ENCODE data around the gene GAA.
"Not testable (repeated sequence)": the region's sequence is repeated elsewhere in the genome, so short reads cannot be mapped to it uniquely, and the experiment has no call there.

GAA gene

DNA sequence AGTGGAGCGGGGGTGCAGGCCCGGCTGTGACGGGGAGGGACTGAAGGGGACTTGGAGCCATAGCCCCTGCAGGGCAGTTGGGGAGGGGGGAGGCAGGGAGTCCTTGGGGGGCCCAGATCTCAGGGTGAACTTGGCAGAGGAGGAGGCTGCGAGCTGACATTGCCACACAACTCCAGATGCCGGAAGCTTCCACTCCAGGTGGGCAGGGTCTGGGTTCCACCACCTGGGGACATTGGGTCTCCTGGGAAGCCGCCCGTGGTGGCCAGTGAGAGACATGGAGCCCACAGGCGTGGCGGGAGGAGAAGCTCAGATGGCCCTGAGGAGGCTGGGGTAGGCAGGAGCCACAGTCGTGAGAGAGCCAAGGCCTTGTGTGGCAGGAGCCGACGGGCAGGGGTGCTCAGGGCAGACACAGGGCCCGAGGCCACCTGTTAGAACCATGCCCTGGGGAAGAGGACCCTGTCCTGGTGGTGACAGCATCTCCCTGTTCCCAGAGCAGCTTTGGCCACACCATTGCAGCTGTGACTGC lies 18.2 kb upstream of the GAA start:
- no peak for DNase-seq (ENCODE audit: low read depth)

GRCh38 chr17:80084773-80085172 lies 16.6 kb upstream of the GAA start:
- no peak for DNase-seq (ENCODE audit: low read depth)

GRCh38 chr17:80086081-80086480 lies 15.3 kb upstream of the GAA start:
- no peak for DNase-seq (ENCODE audit: low read depth)

DNA sequence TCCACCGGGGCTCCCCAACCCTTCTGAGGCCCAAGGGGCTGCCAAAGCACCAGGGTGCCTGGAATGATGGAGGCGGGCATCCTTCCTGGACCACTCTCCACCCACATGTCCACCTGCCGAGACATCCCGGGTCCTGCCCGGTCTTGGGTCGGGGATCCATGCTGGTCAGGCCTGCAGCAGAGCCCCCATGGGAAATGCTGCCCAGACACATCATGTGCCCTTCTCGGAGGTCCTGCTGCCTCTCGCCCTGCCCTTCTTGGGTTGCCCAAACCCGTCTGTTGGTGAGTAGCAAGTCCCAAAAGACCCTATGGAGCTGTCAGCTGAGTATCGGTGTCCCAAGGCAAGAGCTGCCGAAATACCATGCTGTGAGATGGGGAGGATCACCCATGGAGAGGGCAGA lies 14.8 kb upstream of the GAA start:
- DNase-seq (ENCODE audit: low read depth) = no peak

GRCh38 chr17:80087346-80088265 lies 13.8 kb upstream of the GAA start:
- no peak for DNase-seq (ENCODE audit: low read depth)

GRCh38 chr17:80089762-80090161 lies 11.6 kb upstream of the GAA start:
- no peak for DNase-seq (ENCODE audit: low read depth)

DNA sequence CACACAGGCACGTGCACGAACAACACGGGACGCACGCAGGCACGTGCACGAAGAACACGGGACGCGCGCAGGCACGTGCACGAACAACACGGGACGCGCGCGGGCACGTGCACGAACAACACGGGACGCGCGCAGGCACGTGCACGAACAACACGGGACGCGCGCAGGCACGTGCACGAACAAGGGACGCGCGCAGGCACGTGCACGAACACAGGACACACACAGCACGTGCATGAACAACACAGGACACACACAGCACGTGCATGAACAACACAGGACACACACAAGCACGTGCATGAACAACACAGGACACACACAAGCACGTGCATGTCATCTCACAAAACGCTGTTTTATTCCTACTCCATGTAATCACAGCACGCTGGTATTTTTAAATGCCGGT lies 11.2 kb upstream of the GAA start:
- not testable (repeated sequence) for DNase-seq (ENCODE audit: low read depth)

- DNase-seq (ENCODE audit: low read depth) = no peak
Measured at GRCh38 chr17:80091376-80091775, 10.0 kb upstream of the GAA start.

DNA sequence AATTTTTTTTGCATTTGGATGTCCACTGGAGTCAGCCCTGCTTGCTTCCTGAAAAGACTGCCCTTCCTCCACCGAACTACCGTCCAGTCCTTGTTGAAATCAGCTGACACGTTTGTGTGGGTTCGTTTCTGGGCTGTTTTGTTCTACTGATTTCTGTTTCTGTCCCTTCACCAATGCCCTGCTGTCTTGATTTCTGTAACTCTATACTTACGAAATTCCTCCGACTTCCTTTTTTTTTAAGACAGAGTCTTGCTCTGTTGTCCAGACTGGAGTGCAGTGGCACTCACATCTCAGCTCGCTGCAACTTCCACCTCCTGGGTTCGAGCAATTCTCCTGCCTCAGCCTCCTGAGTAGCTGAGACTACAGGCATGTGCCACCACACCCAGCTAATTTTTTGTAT lies 8.4 kb upstream of the GAA start:
- DNase-seq (ENCODE audit: low read depth) = no peak

GRCh38 chr17:80095038-80095843 lies 6.1 kb upstream of the GAA start:
- DNase-seq (ENCODE audit: low read depth) = no peak

GRCh38 chr17:80095844-80096475 lies 5.4 kb upstream of the GAA start:
- no peak for DNase-seq (ENCODE audit: low read depth)

DNA sequence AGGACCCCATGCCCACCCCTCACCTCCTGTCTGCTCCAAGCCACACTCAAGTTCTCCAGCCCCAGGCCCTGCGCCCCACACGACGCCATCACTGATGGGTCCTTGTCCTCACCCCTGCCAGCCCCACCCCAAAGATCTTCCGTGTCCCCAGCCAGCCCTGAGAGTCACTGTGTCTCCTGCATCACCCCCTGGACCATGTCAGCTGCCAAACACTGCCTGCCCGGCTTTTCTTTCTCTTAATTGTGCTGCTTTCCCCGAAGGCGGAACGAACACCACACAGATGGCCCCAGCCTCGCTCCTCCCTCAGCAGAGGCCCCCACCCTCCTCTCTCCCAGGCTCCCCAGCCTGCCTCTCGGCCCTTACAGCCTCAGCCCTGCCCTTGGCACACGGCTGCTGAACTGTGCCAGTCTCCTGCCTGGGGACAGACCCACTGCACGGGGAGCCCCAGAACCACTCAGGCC lies 4.8 kb upstream of the GAA start:
- no peak for DNase-seq (ENCODE audit: low read depth)

DNA sequence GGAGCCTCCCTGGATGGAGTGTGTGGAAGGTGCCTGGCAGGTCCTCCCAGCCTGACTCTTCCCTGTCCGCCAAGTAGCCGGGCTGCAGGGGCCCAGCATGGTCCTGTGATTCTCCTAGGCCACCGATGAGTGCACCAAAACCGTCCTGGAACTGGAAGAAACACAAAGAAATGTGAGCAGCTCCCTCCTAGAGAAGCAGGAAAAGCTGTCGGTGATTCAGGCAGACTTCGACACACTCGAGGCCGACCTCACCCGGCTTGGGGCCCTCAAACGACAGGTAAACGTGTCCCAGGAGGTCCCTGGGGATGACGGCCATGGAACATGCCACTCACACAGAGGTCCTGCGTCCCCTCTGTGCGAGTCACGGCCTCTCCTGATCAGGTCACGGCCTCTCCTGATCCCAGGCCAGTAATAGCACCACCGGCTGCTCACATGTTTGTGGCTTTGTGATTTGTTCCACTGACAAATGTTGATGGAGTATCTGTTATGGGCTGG lies 4.2 kb upstream of the GAA start:
- DNase-seq (ENCODE audit: low read depth) = no peak

DNA sequence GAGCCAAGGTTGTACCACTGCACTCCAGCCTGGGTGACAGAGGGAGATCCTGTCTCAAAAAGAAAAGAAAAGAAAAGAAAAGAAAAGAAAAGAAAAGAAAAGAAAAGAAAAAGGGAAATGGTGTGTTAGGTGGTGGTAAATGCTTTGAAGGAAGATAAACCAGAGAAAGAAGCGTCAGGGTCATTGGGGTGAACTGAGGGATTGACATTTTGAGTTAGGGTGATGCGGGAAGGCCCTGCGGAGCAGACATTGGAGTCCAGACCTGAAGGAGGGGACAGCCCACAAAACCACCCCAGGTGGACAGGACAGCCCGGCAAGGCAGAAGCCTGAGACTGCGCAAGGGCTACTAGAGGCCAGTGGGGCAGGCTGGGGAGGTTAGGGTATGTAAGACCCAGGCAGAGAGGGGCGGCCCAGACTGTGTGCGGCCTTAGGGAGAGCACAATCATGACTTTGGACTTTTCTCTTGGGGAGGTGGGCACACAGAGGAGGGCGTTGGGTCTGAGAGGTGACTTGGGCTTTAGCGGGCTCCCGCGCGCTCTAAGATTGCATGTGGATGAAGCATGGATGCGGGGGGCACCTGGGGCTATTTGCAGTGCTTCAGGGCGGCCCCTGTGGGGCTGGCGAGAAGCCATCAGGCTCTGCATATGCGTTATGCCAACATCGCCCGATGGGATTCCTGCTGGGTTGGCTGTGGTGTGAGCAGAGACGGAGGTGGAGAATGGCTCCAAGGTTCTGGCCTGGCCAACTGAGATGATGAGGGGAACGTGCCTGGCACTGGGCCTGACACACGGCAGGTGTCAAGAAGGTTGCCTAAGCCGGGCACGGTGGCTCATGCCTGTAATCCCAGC lies 3.3 kb upstream of the GAA start:
- DNase-seq (ENCODE audit: low read depth) = no peak

DNA sequence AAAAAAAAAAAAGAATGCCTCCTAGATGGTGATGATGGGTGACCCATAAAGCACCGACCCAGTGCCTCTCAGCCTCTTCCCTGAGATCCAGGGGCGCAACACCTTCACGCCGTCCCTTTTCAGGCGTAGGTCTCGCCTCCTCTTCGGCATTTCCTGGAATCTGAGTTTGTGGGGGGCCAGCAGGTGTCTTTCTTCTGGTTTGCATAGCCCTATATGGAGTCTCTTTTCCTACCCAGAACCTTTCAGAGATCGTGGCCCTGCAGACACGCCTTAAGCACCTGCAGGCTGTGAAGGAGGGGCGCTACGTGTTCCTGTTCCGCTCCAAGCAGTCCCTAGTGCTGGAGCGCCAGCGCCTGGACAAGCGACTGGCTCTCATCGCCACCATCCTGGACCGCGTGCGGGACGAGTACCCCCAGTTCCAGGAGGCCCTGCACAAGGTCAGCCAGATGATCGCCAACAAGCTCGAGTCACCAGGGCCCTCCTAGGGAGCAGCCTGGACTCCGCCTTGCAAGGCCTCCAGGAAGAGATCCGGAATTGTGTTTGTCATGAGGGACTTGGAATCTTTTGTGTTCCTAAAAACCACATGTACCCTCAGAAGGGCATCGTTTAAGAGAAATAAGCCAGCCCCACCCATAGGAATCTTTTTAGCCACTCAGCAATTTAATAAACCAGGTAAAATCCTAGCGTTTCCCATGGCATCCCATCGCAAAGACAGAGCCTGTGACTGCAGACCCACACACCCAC lies 1.9 kb upstream of the GAA start:
- DNase-seq (ENCODE audit: low read depth) = no peak

- no peak for DNase-seq (ENCODE audit: low read depth)
Measured at GRCh38 chr17:80100035-80100323, 1.4 kb upstream of the GAA start.

GRCh38 chr17:80101946-80102663 lies 724 bp downstream of the GAA start:
- DNase-seq (ENCODE audit: low read depth) = peak; percentile 61

DNA sequence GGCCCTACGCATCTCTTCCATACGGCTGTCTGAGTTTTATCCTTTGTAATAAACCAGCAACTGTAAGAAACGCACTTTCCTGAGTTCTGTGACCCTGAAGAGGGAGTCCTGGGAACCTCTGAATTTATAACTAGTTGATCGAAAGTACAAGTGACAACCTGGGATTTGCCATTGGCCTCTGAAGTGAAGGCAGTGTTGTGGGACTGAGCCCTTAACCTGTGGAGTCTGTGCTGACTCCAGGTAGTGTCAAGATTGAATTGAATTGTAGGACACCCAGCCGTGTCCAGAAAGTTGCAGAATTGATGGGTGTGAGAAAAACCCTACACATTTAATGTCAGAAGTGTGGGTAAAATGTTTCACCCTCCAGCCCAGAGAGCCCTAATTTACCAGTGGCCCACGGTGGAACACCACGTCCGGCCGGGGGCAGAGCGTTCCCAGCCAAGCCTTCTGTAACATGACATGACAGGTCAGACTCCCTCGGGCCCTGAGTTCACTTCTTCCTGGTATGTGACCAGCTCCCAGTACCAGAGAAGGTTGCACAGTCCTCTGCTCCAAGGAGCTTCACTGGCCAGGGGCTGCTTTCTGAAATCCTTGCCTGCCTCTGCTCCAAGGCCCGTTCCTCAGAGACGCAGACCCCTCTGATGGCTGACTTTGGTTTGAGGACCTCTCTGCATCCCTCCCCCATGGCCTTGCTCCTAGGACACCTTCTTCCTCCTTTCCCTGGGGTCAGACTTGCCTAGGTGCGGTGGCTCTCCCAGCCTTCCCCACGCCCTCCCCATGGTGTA lies 1.5 kb downstream of the GAA start:
- DNase-seq (ENCODE audit: low read depth) = no peak

DNA sequence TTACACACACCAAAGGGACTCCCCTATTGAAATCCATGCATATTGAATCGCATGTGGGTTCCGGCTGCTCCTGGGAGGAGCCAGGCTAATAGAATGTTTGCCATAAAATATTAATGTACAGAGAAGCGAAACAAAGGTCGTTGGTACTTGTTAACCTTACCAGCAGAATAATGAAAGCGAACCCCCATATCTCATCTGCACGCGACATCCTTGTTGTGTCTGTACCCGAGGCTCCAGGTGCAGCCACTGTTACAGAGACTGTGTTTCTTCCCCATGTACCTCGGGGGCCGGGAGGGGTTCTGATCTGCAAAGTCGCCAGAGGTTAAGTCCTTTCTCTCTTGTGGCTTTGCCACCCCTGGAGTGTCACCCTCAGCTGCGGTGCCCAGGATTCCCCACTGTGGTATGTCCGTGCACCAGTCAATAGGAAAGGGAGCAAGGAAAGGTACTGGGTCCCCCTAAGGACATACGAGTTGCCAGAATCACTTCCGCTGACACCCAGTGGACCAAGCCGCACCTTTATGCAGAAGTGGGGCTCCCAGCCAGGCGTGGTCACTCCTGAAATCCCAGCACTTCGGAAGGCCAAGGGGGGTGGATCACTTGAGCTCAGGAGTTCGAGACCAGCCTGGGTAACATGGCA lies 2.2 kb downstream of the GAA start:
- no peak for DNase-seq (ENCODE audit: low read depth)
